Activated CD4-positive, alpha-beta T cell treated with anti-CD3 and anti-CD28 coated beads for 36 hours (primary cell): Measurements from ENCODE around the gene CTIF. TPM values are rescaled to one million over a fixed set of nuclear protein-coding genes. Genes with fewer than 3 reads are reported as not detected.

Experiments used
- ATAC-seq: fragments of 200-7000 bp; cut with Tn5 transposase; one replicate; pipeline ENCODE4 v1.10.0; 2021; ENCODE audit warnings: mild to moderate bottlenecking, moderate library complexity
- CTCF ChIA-PET: fragments of 350-600 bp; sonication (Branson Sonifier 250); formaldehyde crosslinking; loops from one replicate; lab custom pipeline; 2021; ENCODE audit warnings: antibody characterized with exemption; lab: Charles Lee
- POLR2A ChIA-PET: fragments of 350-600 bp; sonication (Branson Sonifier 250); formaldehyde crosslinking; loops from one replicate; lab custom pipeline; 2021; ENCODE audit warnings: antibody characterized with exemption, inconsistent platforms; lab: Charles Lee
- DNase-seq: peaks from one replicate; pipeline ENCODE4 v3.0.0-alpha.2; 2020
- H3K27ac Mint-ChIP-seq: one replicate; pipeline ENCODE4 v1.8.0; 2021; ENCODE audit warnings: mixed read lengths
- H3K27me3 Mint-ChIP-seq: one replicate; pipeline ENCODE4 v1.8.0; 2021; ENCODE audit warnings: mixed read lengths
- H3K36me3 Mint-ChIP-seq: one replicate; pipeline ENCODE4 v1.8.0; 2021; ENCODE audit warnings: low read depth, mixed read lengths
- H3K4me1 Mint-ChIP-seq: one replicate; pipeline ENCODE4 v1.8.0; 2021; ENCODE audit warnings: mixed read lengths
- H3K4me3 Mint-ChIP-seq: one replicate; pipeline ENCODE4 v1.8.0; 2021; ENCODE audit warnings: mild to moderate bottlenecking, moderate library complexity, mixed read lengths
- H3K9me3 Mint-ChIP-seq: one replicate; pipeline ENCODE4 v1.8.0; 2021; ENCODE audit warnings: low read depth, mixed read lengths
- intact Hi-C, 2 experiments: fragments of 100-400 bp; cut with DNase I in 1 of 2; cut with micrococcal nuclease in 1 of 2; formaldehyde crosslinking; loops; one replicate each; pipeline versions ENCODE4 v1.14.2 to v1.15.1; 2022 to 2024; cut with DNase I, micrococcal nuclease
- total RNA-seq, 2 experiments: library from RNA; stranded (reverse); gene quantifications; one replicate each; pipeline ENCODE4 v1.2.3, GENCODE V29; 2021

The CTIF gene
- total RNA-seq, 2 experiments from 2014 or later: 4.5 to 5.3 TPM

DNA sequence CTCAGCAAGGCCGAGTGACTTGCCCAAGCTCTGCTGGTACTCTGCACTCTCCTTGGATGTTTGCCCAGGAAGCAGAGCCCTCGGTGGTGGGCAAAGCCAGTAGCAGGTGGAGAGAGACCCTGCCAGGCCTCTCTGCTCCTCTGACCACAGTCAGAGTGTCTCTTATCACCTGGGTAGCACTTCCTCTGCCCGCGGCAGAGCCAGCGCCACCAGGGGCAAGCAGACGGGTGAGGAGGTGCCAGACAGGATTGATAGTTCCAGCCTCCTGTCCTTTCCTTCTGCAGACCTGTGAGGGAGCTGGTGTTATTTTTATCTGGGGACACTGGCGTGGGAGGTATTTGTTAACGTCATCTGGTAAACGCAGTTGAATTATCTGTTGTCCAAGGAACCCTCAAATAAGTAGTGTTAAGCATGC lies 259.0 kb downstream of the CTIF start:
- no peak for ATAC-seq
- peaks cover 32% of the 10 kb centered on the region for H3K4me1 Mint-ChIP-seq
- ChIA-PET POLR2A (no interaction called here), CTCF (interaction anchor here (0.9 kb wide), 1 partner anchor 392 kb away, joined by 3 read pairs; no protein-coding TSS in a partner anchor)
- intact Hi-C loops: no loop called here
- no peaks in the 10 kb centered on the region for H3K36me3 Mint-ChIP-seq
- H3K4me3 Mint-ChIP-seq: no peak overlapping the region
- peak; percentile 1 for DNase-seq
- H3K27ac Mint-ChIP-seq: no peak overlapping the region
- no peaks in the 10 kb centered on the region for H3K9me3 Mint-ChIP-seq
- H3K27me3 Mint-ChIP-seq: no peaks in the 10 kb centered on the region

DNA sequence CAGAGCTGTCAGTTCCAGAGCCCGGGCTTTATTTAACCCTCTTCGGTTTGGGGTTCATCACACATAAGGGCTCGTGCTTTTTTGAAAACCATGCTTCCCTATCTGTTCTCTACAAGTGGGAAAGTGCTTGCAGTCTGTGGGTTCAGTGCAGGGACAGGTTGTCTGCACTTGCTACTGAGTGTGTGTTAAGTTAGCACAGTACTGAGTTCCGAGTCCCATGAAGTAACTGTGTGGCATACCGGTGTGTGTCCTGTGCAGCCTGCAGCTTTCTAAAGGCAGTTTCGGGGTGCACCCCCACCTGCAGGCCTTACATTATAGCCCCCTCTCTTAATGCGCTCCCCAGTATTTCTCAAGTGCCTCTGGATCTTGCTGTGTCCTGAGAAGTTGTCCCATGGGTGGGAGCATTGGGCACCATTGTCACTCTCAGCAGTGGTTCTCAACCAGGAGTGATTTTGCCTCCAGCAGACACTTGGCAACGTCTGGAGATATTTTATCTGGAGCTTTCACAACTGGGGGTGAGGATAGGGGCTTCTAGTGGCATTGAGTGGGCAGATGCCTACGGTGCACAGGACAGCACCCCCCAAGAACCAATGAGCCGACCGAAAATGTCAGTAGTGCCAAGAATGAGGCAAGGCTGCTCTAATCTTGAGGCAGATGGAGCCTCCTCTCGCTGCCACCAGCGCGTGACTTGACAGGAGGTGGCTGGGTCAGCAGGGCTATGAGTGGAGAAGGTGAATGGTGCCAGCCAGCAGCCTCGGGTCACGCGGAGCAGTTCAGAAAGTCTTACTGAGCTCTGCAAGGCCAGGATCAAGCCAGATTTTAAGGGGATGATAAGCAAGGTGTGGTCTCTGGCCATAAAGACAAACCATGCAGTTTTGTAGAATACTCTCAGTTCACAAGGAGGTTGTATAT lies 259.8 kb downstream of the CTIF start:
- Mint-ChIP-seq H3K27ac (no peak overlapping the region), H3K27me3 (no peaks in the 10 kb centered on the region), H3K4me1 (peaks cover 37% of the 10 kb centered on the region), H3K4me3 (no peak overlapping the region), H3K36me3 (no peaks in the 10 kb centered on the region), H3K9me3 (no peaks in the 10 kb centered on the region)
- no peak for ATAC-seq
- intact Hi-C loops: no loop called here
- peak; percentile 2 for DNase-seq
- CTCF ChIA-PET: no interaction called here
- POLR2A ChIA-PET: no interaction called here

DNA sequence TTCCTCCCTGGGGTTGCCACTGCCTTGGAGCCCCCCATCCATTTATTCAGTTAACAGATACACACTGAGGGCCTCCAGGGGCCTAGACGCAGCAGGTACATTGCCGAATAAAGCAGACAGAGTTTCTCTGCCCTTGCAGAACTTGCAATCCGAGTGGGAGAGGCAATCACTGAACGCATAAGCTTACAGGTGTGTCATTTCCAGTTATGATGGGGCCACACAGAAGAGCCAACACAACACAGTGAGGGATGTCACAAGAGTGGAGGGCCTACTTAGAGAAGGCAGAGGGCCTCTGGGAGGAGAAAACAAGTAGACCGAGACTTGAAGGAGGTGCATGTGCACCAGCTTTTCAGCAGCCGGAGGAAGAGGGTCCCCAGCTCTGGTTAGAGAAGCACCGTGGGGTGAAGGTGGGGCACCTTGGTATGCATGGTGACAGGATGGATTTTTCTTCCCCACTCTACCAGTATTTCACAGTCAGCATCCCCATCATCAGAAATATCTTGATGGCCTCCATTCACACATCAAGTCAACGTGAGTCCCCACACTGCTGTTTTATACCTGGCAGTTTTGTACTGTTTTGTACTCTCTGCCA lies 261.0 kb downstream of the CTIF start:
- no peak overlapping the region for H3K27ac Mint-ChIP-seq

DNA sequence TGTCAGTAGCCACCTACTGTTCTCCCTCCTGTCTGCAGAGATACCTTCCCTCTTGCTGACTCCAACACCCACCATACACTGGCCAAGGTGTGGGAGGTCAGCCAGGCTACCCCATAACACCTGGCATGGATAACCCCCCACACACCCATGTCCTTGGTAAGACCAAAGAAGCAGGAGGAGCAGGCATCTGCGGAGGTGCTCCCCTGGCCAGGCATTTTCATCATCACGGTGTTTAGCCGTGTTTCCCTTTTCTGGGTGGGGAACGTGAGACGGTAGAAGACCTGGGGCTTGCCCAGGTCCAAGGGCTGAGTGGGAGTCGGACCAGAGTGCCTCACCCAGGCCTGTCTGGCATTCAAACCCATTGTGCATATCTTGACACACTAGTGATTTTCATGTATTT lies 261.6 kb downstream of the CTIF start:
- H3K36me3 Mint-ChIP-seq: no peaks in the 10 kb centered on the region
- no peaks in the 10 kb centered on the region for H3K27me3 Mint-ChIP-seq
- H3K4me1 Mint-ChIP-seq: peaks cover 41% of the 10 kb centered on the region
- H3K9me3 Mint-ChIP-seq: no peaks in the 10 kb centered on the region
- ChIA-PET CTCF (interaction anchor here (1.0 to 1.4 kb wide), 2 partner anchors 22 to 27 kb away, joined by 3 to 4 read pairs; no protein-coding TSS in a partner anchor), POLR2A (no interaction called here)
- intact Hi-C loops: loop anchor here in 1 of 2 experiments (2.0 kb wide), 1 partner anchor 14 kb away; no protein-coding TSS in a partner anchor
- H3K27ac Mint-ChIP-seq: no peak overlapping the region
- H3K4me3 Mint-ChIP-seq: no peak overlapping the region
- no peak for ATAC-seq
- DNase-seq: peak; percentile 2

More for the DNA sequence above, 261.0 kb downstream of the CTIF start:
- ATAC-seq: peak; percentile 37
- peaks cover 37% of the 10 kb centered on the region for H3K4me1 Mint-ChIP-seq
- no peaks in the 10 kb centered on the region for H3K27me3 Mint-ChIP-seq
- DNase-seq: peak; percentile 6
- POLR2A ChIA-PET: no interaction called here
- no peaks in the 10 kb centered on the region for H3K36me3 Mint-ChIP-seq
- H3K9me3 Mint-ChIP-seq: no peaks in the 10 kb centered on the region
- no peak overlapping the region for H3K4me3 Mint-ChIP-seq
- CTCF ChIA-PET: interaction anchor here (1.0 kb wide), 1 partner anchor 28 kb away, joined by 4 read pairs; no protein-coding TSS in a partner anchor
- intact Hi-C loops: loop anchor here in 1 of 2 experiments (2.0 kb wide), 1 partner anchor 15 kb away; no protein-coding TSS in a partner anchor

DNA sequence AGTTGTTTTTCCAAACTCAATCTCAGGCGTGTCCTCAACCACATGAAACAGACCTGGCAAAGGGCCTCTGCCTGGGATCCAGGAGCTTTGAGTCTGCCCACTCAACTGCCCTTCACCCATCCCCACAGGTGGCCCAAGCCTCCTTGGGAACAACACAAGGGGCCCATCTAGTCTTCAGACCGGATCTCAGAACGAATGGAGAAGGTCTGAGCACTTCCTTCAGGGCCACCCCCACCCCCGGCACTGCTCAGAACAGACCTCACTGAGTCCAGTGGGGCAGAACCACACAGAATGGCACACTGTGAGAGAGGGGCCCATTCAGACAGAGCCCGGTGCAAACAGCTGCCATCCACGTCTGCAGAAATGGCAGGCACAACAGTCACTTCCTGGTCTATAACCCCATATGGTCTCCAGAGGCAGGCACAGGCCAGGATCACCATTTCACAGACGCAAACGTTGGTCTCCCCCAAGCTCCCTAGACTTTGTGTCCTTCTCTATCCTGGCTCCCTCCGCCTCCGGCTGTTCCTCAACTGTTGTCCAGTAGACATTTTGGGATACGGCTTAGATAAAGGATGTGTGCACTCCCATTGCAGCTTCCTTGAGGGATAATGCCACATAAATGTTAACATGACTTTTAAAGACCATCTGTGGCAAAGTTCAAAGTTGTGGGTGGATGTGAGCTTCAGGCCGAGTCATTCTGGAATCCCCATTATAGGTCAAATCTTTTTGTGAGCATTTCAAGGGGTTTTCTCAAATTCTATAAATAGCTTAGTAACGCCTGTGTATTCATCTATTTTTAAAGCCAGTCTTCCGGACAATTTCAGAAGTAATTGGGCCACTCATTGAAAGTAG lies 262.3 kb downstream of the CTIF start:
- peak; percentile 79 for ATAC-seq
- peak overlapping the region; percentile 66 for H3K27ac Mint-ChIP-seq

DNA sequence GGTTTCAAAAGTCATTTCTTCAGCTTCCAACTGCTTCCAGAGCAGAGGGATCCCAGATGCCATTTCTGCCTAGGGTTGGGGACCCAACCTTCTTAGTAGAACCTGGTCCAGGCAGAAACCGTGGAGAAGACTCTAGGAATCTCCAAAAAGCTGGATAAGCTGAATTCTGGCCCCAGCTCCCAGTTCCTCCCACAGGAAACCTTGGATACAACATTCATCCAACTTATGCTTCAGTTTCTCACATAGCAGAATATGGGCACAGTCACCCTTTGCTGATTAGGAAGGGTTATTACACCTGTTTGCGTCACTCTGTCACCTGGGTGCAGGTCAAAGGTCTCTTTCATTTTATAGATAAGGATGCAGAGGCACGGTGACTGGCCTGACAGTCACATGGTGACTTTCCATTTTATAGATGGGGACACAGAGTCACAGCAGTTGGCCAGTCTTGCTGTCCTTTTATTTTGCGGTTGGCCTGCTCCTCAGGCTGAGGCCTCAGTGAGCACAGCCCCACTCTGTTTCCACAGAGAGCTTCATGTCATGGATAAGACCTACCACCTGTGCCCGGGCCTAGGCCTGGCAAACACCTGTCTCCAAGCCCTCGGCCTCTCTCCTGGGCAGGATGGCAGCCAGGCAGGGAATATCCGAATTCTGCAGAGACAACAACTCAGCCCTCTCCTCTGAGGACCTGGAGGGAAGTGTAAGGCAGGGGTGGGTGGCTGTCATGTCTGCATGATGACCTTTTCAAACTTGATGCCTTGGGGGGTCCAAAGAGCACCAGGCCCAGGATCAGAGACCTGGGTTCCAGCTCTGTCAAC lies 263.1 kb downstream of the CTIF start:
- intact Hi-C loops: loop anchor here in 1 of 2 experiments (1.0 to 2.0 kb wide), 3 partner anchors 13 to 66 kb away; no protein-coding TSS in a partner anchor
- Mint-ChIP-seq H3K4me1 (peaks cover 54% of the 10 kb centered on the region), H3K27me3 (no peaks in the 10 kb centered on the region), H3K4me3 (no peak overlapping the region), H3K36me3 (no peaks in the 10 kb centered on the region), H3K9me3 (no peaks in the 10 kb centered on the region), H3K27ac (peak overlapping the region; percentile 66)
- ATAC-seq: no peak
- peak; percentile 7 for DNase-seq
- ChIA-PET POLR2A (interaction anchor here (0.7 to 1.1 kb wide), 3 partner anchors 13 to 33 kb away, joined by 3 to 4 read pairs (median 3); no protein-coding TSS in a partner anchor), CTCF (interaction anchor here (0.6 to 1.4 kb wide), 6 partner anchors 8 to 32 kb away, joined by 3 to 5 read pairs (median 3); no protein-coding TSS in a partner anchor)

More for the DNA sequence above, 262.3 kb downstream of the CTIF start:
- Mint-ChIP-seq H3K36me3 (no peaks in the 10 kb centered on the region), H3K4me3 (no peak overlapping the region), H3K4me1 (peaks cover 46% of the 10 kb centered on the region), H3K9me3 (no peaks in the 10 kb centered on the region), H3K27me3 (no peaks in the 10 kb centered on the region)
- POLR2A ChIA-PET: interaction anchor here (0.7 to 1.1 kb wide), 3 partner anchors 14 to 34 kb away, joined by 3 to 4 read pairs (median 3); no protein-coding TSS in a partner anchor
- intact Hi-C loops: loop anchor here in 1 of 2 experiments (1.0 to 2.0 kb wide), 3 partner anchors 14 to 67 kb away; no protein-coding TSS in a partner anchor
- CTCF ChIA-PET: interaction anchor here (0.6 to 1.4 kb wide), 5 partner anchors 9 to 33 kb away, joined by 3 to 5 read pairs (median 3); no protein-coding TSS in a partner anchor
- peak; percentile 49 for DNase-seq

DNA sequence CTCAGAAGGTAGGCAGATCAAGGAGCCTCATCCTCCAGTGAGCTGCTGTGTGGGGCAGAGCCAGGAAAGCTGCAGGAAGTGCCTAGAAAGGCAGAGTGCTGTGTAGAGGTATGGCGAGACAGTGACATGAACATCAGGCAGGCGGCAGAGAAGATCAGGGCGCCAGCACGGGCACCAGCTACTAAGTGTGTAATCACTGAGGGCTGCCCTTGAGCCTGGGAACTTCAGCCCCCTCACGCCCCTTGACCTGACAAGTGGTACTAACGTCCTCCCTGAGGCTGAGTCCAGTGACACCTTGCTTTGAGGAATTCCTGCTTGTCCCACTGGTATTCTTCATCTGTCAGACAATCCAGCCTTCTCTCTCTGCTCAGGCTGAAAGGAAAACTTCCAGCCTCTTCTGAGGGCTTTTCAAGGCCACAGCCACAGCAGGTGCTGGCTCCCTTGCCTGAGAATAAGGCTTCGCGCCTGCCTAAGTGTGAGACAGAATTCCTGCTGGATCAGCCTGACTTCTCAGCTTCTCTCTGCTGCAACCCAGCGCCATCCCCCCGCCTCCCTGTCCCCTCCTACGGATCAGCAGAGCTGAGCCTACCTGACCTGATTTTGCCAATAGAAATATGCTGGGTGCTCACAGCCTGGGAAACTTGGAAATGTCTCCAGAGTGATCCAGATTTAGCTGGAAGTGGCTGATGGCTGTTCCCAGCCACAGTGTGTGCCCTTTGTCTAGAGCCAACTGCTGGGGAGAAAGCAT lies 263.9 kb downstream of the CTIF start:
- Mint-ChIP-seq H3K4me3 (no peak overlapping the region), H3K27ac (peak overlapping the region; percentile 66), H3K9me3 (no peaks in the 10 kb centered on the region), H3K36me3 (no peaks in the 10 kb centered on the region), H3K4me1 (peaks cover 59% of the 10 kb centered on the region), H3K27me3 (no peaks in the 10 kb centered on the region)
- intact Hi-C loops: no loop called here
- CTCF ChIA-PET: interaction anchor here (0.6 to 0.9 kb wide), 2 partner anchors 9 to 41 kb away, joined by 3 read pairs; no protein-coding TSS in a partner anchor
- POLR2A ChIA-PET: no interaction called here
- ATAC-seq: no peak
- DNase-seq: peak; percentile 13

DNA sequence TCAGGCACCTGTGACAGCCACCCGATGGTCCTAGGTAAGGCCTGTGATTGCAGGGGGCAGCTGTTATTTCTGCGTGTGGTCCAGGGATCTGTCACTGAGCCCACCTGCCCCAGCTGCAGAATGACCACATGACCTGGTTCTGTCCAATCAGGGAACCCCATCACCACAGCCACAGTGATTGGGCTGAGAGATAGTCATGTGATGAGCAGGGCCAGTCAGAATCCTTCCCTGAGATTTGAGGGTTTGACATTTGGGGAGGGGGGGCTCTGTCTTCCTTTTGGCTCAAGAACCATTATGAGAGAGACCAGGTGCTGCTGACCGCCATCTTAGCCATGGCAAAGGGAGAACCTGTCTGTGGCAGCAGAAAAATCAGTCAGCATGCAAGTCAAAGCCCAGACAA lies 264.7 kb downstream of the CTIF start:
- CTCF ChIA-PET: interaction anchor here (0.6 kb wide), 1 partner anchor 41 kb away, joined by 3 read pairs; no protein-coding TSS in a partner anchor
- Mint-ChIP-seq H3K4me1 (peaks cover 59% of the 10 kb centered on the region), H3K27ac (no peak overlapping the region)

DNA sequence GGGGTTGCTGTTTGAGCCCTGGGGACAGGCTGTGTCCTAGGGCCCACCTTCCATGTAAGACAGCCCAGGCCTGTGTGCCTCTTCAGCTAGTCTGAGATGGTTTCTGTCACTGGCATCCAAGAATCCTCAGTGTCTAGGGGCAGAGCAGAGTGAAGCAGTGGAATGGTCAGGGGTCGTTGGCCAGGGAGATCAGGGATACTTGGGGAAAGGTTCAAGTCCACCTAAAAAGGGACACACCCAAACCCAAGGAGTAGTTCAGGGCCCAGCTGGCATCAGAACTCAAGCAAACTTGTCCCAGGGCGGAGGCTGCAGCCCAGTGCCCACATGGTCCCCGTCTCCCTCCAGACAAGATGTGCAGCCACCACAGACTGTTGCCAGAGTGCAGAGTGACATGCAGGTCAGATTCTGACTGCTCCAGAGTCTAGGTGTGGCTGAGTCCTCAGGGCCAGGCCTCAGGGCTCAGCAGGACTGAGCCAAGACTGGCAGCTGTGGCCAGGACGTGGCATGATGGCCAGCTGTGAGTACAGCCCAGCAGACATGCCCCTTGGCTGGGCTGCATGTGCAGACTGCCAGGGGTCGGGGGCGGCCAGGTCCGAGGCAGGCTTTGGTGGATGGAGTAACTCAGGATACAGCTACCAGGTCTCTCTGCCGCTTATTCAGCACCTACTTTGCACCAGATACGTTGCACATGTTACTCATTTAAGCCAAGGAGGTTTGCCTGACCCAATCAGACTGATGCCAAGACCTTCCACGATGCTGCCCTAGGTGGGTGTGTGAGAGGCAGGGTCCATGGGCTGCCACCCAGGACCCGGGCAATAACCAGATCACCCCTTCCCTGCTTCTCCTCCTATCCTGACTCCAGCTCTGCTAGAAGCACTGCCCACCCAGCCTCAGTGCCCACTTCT lies 265.4 kb downstream of the CTIF start:
- POLR2A ChIA-PET: no interaction called here
- no peak overlapping the region for H3K27ac Mint-ChIP-seq
- no peak for ATAC-seq
- peak; percentile 5 for DNase-seq
- no peaks in the 10 kb centered on the region for H3K27me3 Mint-ChIP-seq
- CTCF ChIA-PET: interaction anchor here (0.5 to 1.6 kb wide), 2 partner anchors 9 to 25 kb away, joined by 3 to 4 read pairs; no protein-coding TSS in a partner anchor
- peaks cover 59% of the 10 kb centered on the region for H3K4me1 Mint-ChIP-seq
- H3K36me3 Mint-ChIP-seq: no peaks in the 10 kb centered on the region
- intact Hi-C loops: no loop called here
- no peaks in the 10 kb centered on the region for H3K9me3 Mint-ChIP-seq
- H3K4me3 Mint-ChIP-seq: no peak overlapping the region

More for the DNA sequence above, 264.7 kb downstream of the CTIF start:
- H3K27me3 Mint-ChIP-seq: no peaks in the 10 kb centered on the region
- DNase-seq (peak; percentile 4), ATAC-seq (no peak)
- no peak overlapping the region for H3K4me3 Mint-ChIP-seq
- H3K36me3 Mint-ChIP-seq: no peaks in the 10 kb centered on the region
- no peaks in the 10 kb centered on the region for H3K9me3 Mint-ChIP-seq
- intact Hi-C loops: no loop called here
- POLR2A ChIA-PET: no interaction called here
